Measurements from ENCODE around the gene XYLB. TPM values are rescaled to one million over a fixed set of nuclear protein-coding genes. Genes with fewer than 3 reads are reported as not detected.
A peak's percentile ranks its signal among the peaks of the same experiment; 100 is the strongest.
"Not testable (repeated sequence)": the region's sequence is repeated elsewhere in the genome, so short reads cannot be mapped to it uniquely, and the experiment has no call there.

The XYLB gene
- 1 to 10 TPM in 3 of 4 donors, under 1 TPM in 1; 0.76 to 3.4 (median 1.6) TPM for total RNA-seq

DNA sequence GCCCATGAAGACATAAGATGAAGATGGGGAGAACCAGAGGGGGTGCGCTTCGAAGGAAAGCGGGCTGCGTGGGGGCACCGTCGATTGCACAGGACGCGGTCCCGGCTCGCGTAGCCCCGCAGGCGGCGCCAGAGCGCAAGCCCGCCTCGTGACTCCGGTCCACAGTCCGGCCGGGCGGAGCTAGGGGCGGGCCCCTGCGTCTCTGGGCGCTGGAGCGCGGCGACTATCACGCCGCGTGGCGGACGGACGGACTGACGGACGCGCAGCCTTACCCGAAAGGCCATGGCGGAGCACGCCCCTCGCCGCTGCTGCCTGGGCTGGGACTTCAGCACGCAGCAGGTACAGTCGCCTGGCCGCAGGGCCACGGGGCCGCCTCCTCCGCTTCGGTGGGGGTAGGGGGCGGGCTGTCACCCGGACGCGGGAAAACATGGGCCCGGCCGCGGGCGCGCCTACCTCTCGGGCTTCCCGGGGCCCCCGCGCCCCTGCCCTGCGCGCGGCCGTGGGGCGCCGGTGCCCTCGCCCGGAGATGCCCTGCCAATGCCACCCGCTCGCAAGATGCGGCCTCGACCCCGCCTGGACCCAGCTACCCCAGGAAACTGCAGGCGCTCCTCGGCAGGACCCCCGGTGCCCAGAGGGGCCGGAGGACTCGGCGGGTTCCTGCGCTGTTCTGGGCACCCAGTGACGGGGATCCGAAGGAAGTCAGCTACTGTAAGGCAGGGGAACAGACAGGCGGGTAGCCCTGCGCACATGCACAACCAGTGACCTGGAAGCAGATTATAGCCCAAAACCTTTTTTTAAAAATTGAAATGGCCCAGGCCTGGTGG is at the start of gene XYLB:
TSS of gene XYLB (plus strand) at position 199 of the 824 bp plus-strand sequence. CDS start at position 283, 84 bp downstream.
- no peaks in the 10 kb centered on the region for H3K36me3 ChIP-seq
- 2% methylated on average over 18 of the region's 85 CpGs for WGBS
- H3K27ac ChIP-seq, result peak within 1 kb of the TSS; percentile 4

DNA sequence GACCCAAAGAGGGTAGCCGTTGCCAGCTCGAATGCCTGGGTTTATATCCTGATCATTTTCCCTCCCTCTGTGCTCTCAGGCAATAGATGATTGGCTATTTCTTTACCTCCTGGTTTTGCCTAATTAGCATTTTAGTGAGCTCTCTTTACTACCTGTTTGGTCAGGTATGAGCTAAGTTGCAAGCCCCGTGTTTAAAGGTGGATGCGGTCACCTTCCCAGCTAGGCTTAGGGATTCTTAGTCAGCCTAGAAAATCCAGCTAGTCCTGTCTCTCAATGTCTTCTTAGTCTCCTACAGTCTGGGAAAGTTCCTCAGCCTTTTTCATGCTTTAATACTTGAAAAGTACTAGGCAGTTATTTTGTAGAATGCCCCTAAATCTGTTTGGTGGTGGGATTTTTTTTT is 49.5 kb upstream of the XYLB start:
- H3K27ac ChIP-seq; H3K27me3 ChIP-seq; H3K36me3 ChIP-seq; DNase-seq (ENCODE audit: low spot score in 2 of 2); H3K4me1 ChIP-seq; H3K9me3 ChIP-seq; H3K4me3 ChIP-seq: not testable (repeated sequence)
- 66% methylated on average over 4 of the region's 4 CpGs for WGBS

More for the DNA sequence above, at the start of gene XYLB:
- Histone ChIP-seq H3K27me3 (no peaks in the 10 kb centered on the region), H3K9me3 (no peaks in the 10 kb centered on the region), H3K4me3 (peak within 1 kb of the TSS; percentile 77), H3K4me1 (peaks cover 18% of the 10 kb centered on the region)
- TF ChIP-seq POLR2A (IDR thresholded peaks at IDR 0.05) (no peak), POLR2AphosphoS5 (IDR thresholded peaks at IDR 0.05) (peak in 2 of 3 donors; percentile 26 to 44), EP300 (IDR thresholded peaks at IDR 0.05) (no peak)
- TF ChIP-seq, protein P1, sequence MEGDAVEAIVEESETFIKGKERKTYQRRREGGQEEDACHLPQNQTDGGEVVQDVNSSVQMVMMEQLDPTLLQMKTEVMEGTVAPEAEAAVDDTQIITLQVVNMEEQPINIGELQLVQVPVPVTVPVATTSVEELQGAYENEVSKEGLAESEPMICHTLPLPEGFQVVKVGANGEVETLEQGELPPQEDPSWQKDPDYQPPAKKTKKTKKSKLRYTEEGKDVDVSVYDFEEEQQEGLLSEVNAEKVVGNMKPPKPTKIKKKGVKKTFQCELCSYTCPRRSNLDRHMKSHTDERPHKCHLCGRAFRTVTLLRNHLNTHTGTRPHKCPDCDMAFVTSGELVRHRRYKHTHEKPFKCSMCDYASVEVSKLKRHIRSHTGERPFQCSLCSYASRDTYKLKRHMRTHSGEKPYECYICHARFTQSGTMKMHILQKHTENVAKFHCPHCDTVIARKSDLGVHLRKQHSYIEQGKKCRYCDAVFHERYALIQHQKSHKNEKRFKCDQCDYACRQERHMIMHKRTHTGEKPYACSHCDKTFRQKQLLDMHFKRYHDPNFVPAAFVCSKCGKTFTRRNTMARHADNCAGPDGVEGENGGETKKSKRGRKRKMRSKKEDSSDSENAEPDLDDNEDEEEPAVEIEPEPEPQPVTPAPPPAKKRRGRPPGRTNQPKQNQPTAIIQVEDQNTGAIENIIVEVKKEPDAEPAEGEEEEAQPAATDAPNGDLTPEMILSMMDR (IDR thresholded peaks at IDR 0.05), result peak; percentile 49 to 87
- DNase-seq (ENCODE audit: low spot score in 2 of 2), result peak; percentile 88 to 93

DNA sequence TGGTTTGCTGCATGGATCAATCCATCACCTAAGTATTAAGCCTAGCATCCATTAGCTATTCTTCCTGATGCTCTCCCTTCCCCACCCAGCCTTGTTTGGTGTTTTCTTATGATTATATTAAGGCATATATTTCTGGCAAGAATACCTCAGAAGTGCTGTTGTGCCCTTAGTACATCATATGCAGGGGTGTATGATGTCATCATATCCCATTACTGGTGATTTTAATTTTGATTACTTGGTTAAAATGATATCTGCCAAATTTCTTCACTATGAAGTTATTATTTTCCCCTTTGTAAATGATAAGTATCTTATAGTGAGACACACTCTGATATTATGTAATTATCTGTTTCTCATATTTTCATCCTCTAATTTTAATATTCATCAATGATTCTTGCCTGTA is 49.0 kb upstream of the XYLB start:
- no peak for TF ChIP-seq POLR2AphosphoS5 (IDR thresholded peaks at IDR 0.05)
- TF ChIP-seq POLR2A (IDR thresholded peaks at IDR 0.05), result no peak
- TF ChIP-seq EP300 (IDR thresholded peaks at IDR 0.05), result no peak
- TF ChIP-seq, protein P1 (IDR thresholded peaks at IDR 0.05), result no peak
- Histone ChIP-seq H3K27ac (no peak overlapping the region), H3K4me1 (no peaks in the 10 kb centered on the region), H3K36me3 (no peaks in the 10 kb centered on the region), H3K9me3 (no peaks in the 10 kb centered on the region), H3K4me3 (no peak overlapping the region), H3K27me3 (no peaks in the 10 kb centered on the region)
- no peak for DNase-seq (ENCODE audit: low spot score in 2 of 2)

DNA sequence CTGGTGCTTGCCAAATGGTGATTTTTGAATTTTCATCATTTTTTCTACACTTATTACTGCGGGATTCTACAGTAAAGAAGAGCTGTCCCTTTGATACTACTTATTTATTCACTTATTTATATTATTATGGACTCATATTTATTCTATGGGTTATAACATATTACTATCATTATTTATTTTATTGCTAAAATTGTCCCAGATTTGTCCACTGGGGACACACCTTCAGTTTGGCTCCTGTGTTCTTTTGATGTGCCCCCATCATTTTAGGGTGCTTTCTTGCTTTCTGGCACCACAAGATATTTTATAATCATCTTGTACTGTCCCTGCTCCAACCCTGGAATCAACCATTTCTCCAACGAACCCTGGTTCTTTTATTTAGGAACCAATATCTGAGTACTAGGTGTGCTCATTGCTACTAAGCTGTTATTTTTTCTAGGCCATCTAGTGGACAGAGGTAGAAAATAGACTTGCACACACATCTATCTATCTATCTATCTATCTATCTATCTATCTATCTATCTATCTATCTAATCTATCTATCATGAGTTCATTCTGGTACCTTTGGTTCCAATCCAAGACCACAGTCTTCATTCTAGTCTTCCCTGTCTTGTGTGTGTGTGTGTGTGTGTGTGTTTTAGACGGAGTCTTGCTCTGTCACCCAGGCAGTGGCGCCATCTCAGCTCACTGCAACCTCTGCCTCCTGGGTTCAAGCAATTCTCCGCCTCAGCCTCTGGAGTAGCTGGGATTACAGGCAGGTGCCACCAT is 48.5 kb upstream of the XYLB start:
- H3K9me3 ChIP-seq, result no peaks in the 10 kb centered on the region
- DNase-seq (ENCODE audit: low spot score in 2 of 2), result no peak

DNA sequence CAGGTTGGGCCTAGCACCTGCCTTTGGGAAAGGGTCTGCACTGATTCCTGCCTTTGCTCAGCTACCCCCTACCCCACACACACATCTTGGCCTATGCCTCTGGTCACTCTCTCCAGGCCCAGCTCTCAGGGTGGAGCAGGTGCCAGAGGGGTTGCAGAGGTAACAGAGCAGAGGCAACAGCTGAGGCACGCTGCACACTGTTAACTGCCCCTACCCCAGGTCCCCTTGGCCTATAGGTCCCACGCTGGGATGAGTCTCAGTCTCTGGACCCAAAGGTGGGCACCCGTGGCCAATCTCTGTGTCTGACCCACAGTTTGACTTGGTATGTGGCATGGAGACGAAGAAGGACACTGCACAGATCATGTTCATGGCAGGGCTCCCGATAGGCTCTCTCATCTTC is 39.6 kb upstream of the XYLB start:
- H3K9me3 ChIP-seq, result no peaks in the 10 kb centered on the region
- no peak overlapping the region for H3K27ac ChIP-seq
- no peaks in the 10 kb centered on the region for H3K36me3 ChIP-seq
- TF ChIP-seq POLR2A (IDR thresholded peaks at IDR 0.05) (no peak), EP300 (IDR thresholded peaks at IDR 0.05) (no peak), POLR2AphosphoS5 (IDR thresholded peaks at IDR 0.05) (no peak)
- TF ChIP-seq, protein P1 (IDR thresholded peaks at IDR 0.05), result no peak
- H3K4me1 ChIP-seq, result no peaks in the 10 kb centered on the region
- no peak overlapping the region for H3K4me3 ChIP-seq
- WGBS, result 86% methylated on average over 5 of the region's 5 CpGs
- DNase-seq (ENCODE audit: low spot score in 2 of 2), result no peak
- no peaks in the 10 kb centered on the region for H3K27me3 ChIP-seq

More for the DNA sequence above, 48.5 kb upstream of the XYLB start:
- Histone ChIP-seq H3K27ac (no peak overlapping the region), H3K4me3 (no peak overlapping the region), H3K36me3 (no peaks in the 10 kb centered on the region), H3K4me1 (no peaks in the 10 kb centered on the region), H3K27me3 (no peaks in the 10 kb centered on the region)
- TF ChIP-seq, protein P1 (IDR thresholded peaks at IDR 0.05), result peak in 1 of 2 donors; percentile 7
- no peak for TF ChIP-seq EP300 (IDR thresholded peaks at IDR 0.05)
- WGBS, result 82% methylated on average over 5 of the region's 5 CpGs

Data from suprapubic skin (tissue), 4 donors.